GM12892 (cell line): ENCODE data around the gene AHI1.
A peak's percentile ranks its signal among the peaks of the same experiment; 100 is the strongest.

Source experiments
- DNase-seq: peaks from one replicate; pipeline ENCODE4 v3.0.0; 2011; ENCODE audit not compliant: insufficient read length
- FAIRE-seq: peaks from 2 replicates; lab custom pipeline; 2011; peaks lifted over from hg19 to GRCh38; lab: Jason Lieb, UNC
- POLR2A ChIP-seq: IDR thresholded peaks from 2 replicates; pipeline ENCODE4 v1.6.1; 2011; ENCODE audit warnings: low read depth, low read length, control low read depth
- POLR2AphosphoS5 ChIP-seq: IDR thresholded peaks from 2 replicates; pipeline ENCODE4 v1.6.1; 2011; ENCODE audit warnings: low read depth, low read length, control low read depth
- TAF1 ChIP-seq: IDR thresholded peaks from 2 replicates; pipeline ENCODE4 v1.6.1; 2011; ENCODE audit warnings: low read depth, mild to moderate bottlenecking, control low read depth, low read length, borderline replicate concordance

Gene AHI1

DNA sequence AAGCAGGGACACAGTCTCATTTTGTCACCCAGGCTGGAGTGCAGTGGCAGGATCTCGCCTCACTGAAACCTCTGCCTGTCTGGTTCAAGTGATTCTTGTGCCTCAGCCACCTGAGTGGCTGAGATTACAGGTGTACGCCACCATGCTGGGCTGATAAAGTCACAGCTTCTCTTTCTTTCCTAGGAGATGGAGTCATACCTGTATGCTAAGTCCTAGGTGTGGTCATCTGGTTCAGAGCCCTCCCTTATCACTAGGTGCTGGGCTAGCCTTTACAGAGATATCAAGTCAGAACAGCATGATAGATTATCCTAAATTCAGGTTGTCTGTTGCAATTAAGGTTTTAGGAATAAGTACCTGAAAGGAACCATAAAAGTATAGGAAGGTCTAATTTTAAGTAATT is 86.7 kb downstream of the AHI1 start:
- no peak for DNase-seq
- FAIRE-seq: no peak
- TF ChIP-seq POLR2A (no peak), TAF1 (no peak), POLR2AphosphoS5 (no peak)

DNA sequence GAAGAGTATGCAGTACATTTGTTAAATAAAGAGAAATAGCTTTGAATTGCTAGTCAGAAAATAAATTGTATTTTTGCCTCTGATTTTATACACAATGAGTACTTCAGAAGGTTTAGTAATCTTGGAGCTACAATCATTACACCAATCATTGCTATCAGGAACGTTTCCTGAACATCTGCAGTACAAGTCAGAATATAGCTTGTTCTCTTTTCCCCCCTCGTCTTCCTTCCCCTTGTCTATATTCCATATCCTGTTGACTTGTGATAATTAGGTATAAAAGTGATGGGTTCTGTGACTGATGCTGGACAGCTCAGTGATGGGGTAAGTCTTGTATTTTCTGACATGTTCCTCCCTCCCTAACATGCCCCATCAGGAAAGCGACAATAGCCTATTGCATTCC is 94.0 kb downstream of the AHI1 start:
- DNase-seq (no peak), FAIRE-seq (peak; percentile 74)
- no peak for TF ChIP-seq POLR2A
- TF ChIP-seq POLR2AphosphoS5: no peak
- TF ChIP-seq TAF1: no peak

DNA sequence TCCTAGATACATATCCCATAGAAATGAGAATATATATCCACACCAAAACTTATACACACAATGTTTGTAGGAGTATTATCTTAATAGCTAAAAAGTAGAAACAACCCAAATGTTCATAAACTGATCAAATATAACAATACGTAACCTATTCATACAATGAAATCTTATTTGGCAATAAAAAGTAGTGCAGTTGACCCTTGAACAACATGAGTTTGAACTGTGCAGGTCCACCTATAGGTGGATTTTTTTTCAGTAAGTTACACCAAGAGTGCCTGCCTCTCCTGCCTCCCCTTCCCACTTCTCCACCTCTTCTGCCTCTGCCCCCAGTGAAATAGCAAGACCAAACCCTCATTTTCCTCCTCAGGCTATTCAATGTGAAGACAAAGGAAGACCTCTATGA is 95.2 kb downstream of the AHI1 start:
- DNase-seq (no peak), FAIRE-seq (peak; percentile 83)
- TF ChIP-seq TAF1 (no peak), POLR2AphosphoS5 (no peak), POLR2A (no peak)

DNA sequence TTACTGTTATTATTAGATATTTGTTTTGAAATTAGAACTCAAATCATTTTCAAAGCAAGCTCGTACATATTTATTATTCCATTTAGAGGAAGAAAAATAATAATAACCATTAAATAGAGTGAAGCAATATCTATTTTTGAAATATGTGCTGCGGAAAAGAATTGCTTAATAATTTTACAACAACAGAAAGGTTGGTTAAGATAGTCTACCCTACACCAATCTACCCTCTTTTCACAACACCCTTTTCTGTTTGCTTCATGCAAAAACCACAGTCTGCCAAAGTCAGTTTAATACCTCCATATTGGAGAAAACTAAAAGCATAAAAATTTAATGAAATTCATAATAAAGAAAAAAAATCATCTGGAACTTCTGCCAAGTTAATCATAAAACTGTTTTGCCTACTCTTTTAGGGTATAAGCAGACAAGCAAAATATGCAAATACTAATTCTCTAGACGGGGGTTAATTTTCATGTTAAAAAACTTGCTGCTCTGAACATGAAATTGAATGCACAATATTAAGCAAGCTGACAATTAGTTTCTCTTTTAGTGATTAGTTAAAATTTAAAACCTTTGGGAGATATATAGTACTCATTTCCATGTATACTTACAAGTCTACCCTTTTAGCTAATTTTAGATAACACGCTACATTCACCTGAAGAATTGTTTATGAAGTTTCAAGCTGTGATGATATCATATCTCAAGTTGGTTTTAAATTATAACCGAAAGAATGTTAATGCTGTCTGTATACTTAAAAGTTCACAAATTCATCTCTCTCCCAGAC is 100.2 kb downstream of the AHI1 start:
- DNase-seq (no peak), FAIRE-seq (no peak)
- no peak for TF ChIP-seq POLR2A
- no peak for TF ChIP-seq TAF1
- TF ChIP-seq POLR2AphosphoS5: no peak

DNA sequence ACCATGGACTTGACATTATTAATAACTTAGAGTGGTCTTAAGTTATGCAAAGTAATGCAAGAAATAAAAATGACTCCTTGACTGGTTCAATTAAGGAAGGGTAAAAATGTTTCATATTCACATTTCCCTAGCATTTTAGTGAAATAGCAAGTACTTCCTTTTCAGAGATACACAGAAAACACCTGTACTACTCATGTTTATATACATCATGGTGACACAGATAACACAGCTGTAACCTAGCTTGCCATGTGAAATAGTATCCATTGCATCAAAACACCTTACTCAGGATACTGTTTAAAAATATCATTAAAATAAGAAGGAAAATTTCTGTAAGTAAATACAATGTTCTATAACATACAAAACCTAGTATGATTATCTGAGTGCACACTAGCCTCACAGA is 102.4 kb downstream of the AHI1 start:
- FAIRE-seq (no peak), DNase-seq (no peak)
- TF ChIP-seq TAF1: no peak
- no peak for TF ChIP-seq POLR2A
- TF ChIP-seq POLR2AphosphoS5: no peak

DNA sequence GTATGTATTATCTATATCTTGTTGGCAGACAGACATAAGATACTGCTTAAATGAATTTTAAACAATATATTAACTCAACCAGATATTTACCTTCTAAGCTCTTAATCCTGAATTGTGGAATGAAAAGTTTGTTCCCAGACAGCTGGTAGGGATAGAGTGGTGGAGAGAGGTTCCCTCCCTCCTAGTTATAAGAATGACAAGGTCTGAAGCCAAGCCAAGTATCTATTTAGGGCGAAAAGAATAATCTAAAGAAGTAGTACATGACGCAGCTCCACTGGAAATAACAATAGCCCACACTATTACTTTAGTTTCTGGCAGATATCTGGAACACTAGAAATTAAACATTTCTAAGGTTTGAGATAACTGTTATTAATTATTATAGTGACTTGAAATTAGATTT is 104.3 kb downstream of the AHI1 start:
- DNase-seq (no peak), FAIRE-seq (no peak)
- TF ChIP-seq POLR2AphosphoS5: no peak
- TF ChIP-seq POLR2A: no peak

DNA sequence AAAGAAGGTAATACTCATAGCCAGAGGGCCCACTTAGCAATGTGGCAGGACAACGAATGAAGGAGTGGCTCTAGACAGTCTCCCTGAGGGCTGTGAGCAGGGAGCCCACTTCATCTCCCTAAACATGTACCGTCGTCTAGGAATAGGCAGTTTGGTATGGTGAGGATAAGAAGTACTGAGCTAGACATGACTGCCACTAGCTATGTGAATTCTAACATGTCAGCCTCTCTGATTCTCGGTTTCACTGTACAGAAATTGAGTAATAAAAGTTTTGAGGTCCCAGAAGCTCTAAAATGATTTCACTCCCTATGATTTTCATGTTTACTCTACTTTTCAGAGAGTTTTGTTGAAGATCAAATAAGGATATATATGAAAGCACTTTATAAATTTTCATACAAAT is 107.1 kb downstream of the AHI1 start:
- TF ChIP-seq POLR2A (no peak), TAF1 (no peak), POLR2AphosphoS5 (no peak)
- FAIRE-seq: no peak
- DNase-seq: no peak

DNA sequence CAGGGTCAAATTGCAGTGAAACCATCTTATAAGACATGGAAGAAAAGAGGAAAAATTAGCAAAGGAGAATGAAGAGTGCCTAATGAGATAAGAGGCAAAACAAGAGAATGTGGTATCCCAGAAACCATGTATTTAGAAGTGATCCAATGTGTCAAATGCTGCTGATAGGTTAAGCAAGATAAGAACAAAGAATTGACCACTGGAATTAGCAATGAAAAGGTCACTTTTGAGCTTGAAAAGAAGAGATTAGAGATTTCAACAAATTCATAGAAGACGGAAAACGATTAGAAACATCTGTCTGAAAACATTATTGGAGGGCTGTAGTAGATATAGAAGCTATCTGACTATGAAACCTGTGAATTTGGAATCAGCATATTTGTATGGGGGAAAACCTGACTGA is 112.2 kb downstream of the AHI1 start:
- DNase-seq (no peak), FAIRE-seq (no peak)
- TF ChIP-seq TAF1 (no peak), POLR2AphosphoS5 (no peak), POLR2A (no peak)

DNA sequence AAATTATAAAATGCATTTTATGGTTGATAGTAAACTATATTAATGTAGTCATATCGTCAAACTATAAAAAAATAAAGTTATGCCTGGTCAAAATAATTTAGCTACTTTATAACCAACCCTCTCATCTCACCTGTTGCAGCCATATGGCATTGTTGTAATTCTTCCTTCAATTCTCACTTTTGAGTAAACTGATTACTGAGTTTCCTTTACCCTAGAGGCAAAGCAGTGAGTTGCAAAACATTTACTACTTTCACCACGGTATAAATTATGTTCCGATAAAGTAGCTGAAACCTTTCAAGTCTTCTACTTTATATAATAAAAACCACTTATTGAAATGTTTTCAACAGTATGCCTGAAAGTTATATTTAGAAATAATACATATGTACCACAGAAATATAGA is 113.8 kb downstream of the AHI1 start:
- DNase-seq (no peak), FAIRE-seq (no peak)
- TF ChIP-seq POLR2AphosphoS5 (no peak), POLR2A (no peak), TAF1 (no peak)

DNA sequence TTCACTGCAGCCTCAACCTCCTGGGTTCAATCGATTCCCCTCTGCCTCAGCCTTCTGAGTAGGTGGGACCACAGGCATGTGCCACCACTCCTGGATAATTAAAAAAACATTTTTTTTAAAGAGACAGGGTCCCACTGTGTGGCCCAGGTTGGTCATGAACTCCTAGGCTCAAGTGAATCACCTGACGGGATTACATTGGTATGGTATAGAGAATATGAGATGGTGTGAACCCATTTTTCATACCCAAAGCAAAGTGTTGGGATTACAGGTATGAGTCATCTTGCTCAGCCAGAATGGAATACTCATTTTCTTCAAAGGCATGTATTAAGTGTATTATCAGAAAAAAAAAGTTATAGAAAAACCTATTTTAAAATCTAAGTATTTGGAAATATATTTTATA is 114.2 kb downstream of the AHI1 start:
- no peak for FAIRE-seq
- DNase-seq: no peak
- no peak for TF ChIP-seq POLR2A
- TF ChIP-seq TAF1: no peak
- no peak for TF ChIP-seq POLR2AphosphoS5

DNA sequence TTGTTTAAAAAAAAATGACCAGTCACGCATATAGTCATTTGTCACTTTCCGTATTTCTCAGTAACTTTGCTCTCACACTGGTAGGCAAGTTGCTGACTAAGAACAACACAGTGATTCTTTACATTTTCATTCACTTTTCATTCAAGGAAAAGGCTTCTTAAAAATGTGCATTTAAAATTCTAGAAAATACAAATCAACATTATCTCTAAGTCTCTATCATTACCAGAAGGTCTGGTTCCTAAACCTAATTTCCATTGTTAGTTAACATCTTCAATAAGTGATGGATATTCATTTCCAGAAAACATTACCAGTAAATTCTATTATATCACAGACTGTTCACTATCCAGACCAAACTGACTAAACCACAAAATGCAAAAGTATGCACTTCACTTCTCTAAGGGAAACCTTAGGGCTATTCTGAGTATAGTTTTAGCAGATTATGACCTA is 115.3 kb downstream of the AHI1 start:
- DNase-seq (peak; percentile 10), FAIRE-seq (no peak)
- TF ChIP-seq TAF1: no peak
- TF ChIP-seq POLR2AphosphoS5: no peak
- TF ChIP-seq POLR2A: no peak

DNA sequence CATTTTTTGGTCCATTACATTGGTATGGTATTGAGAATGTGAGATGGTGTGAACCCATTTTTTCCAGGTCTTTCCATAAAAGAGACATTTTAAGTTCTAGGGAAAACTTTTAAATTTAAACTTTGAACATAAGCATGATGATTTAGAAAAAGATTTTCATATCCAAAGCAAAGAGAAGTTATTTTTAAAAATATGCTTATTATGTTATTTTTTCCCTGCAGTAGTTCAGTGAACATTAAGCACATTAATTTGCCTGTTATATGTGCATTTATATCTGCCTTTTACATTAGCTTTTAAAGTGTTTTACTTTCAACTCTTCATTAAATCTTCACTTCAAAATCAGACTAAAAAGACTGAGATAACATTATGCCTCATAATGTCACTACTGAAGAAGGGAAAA is 116.7 kb downstream of the AHI1 start:
- no peak for FAIRE-seq
- DNase-seq: no peak
- TF ChIP-seq TAF1 (no peak), POLR2A (no peak)

DNA sequence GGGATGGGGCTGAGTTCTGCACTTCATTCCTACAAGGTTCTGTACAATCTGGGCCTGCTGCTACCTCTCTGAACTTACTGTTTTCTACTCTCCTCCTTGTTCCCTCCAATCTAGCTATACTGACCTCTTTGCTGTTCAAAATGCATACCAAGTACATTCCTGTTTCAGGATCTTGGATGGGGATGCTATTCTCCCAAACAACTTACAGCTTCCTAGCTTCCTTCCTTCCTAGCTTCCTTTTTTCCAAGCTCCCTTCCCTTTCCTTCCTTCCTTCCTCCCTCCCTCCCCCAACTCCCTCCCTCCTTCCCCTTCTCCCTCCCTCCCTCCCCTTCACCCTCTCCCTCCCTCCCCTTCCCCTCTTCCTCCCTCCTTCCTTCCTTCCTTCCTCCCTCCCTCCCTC is 117.9 kb downstream of the AHI1 start:
- no peak for TF ChIP-seq POLR2AphosphoS5
- TF ChIP-seq POLR2A: no peak
- TF ChIP-seq TAF1: no peak
- DNase-seq (no peak), FAIRE-seq (no peak)
